KOPT-K1 (cell line): ENCODE measurements around the gene SLC9A2.

Experiments used
- H3K27ac ChIP-seq: fragments of 200-600 bp; sonication (generic); 2 replicates; pipeline ENCODE4 v1.5.1; 2016; ENCODE audit warnings: antibody characterized with exemption, mild to moderate bottlenecking, low read depth, low read length; ENCODE audit not compliant: poor library complexity, severe bottlenecking
- H3K36me3 ChIP-seq: fragments of 200-600 bp; sonication (generic); 2 replicates; pipeline ENCODE4 v1.5.1; 2017; ENCODE audit warnings: antibody characterized with exemption, mild to moderate bottlenecking, low read length, moderate library complexity; ENCODE audit not compliant: insufficient read depth
- H3K9me3 ChIP-seq: fragments of 200-600 bp; sonication (generic); 2 replicates; pipeline ENCODE4 v1.5.1; 2017; ENCODE audit warnings: antibody characterized with exemption, low read length, mild to moderate bottlenecking; ENCODE audit not compliant: insufficient read depth, poor library complexity, severe bottlenecking

The SLC9A2 gene

GRCh38 chr2:102639429-102639828 lies 20.1 kb downstream of the SLC9A2 start:
- no peaks in the 10 kb centered on the region for H3K9me3 ChIP-seq
- H3K36me3 ChIP-seq = no peaks in the 10 kb centered on the region
- H3K27ac ChIP-seq = no peak overlapping the region

GRCh38 chr2:102652126-102652525 lies 32.8 kb downstream of the SLC9A2 start:
- H3K9me3 ChIP-seq = no peaks in the 10 kb centered on the region

GRCh38 chr2:102657770-102658169 lies 38.4 kb downstream of the SLC9A2 start:
- Histone ChIP-seq H3K36me3 (no peaks in the 10 kb centered on the region), H3K9me3 (no peaks in the 10 kb centered on the region), H3K27ac (no peak overlapping the region)

More at GRCh38 chr2:102652126-102652525, 32.8 kb downstream of the SLC9A2 start:
- H3K27ac ChIP-seq = no peak overlapping the region
- no peaks in the 10 kb centered on the region for H3K36me3 ChIP-seq

GRCh38 chr2:102660070-102660469 lies 40.7 kb downstream of the SLC9A2 start:
- Histone ChIP-seq H3K9me3 (no peaks in the 10 kb centered on the region), H3K27ac (no peak overlapping the region), H3K36me3 (no peaks in the 10 kb centered on the region)

- Histone ChIP-seq H3K9me3 (no peaks in the 10 kb centered on the region), H3K27ac (no peak overlapping the region), H3K36me3 (no peaks in the 10 kb centered on the region)
Observed at GRCh38 chr2:102660574-102660973, 41.2 kb downstream of the SLC9A2 start.

- no peaks in the 10 kb centered on the region for H3K36me3 ChIP-seq
- H3K27ac ChIP-seq = no peak overlapping the region
- no peaks in the 10 kb centered on the region for H3K9me3 ChIP-seq
Observed at GRCh38 chr2:102661846-102662245, 42.5 kb downstream of the SLC9A2 start.

GRCh38 chr2:102662833-102663232 lies 43.5 kb downstream of the SLC9A2 start:
- no peaks in the 10 kb centered on the region for H3K36me3 ChIP-seq
- H3K27ac ChIP-seq = no peak overlapping the region
- no peaks in the 10 kb centered on the region for H3K9me3 ChIP-seq

GRCh38 chr2:102663381-102663780 lies 44.0 kb downstream of the SLC9A2 start:
- no peaks in the 10 kb centered on the region for H3K9me3 ChIP-seq
- no peak overlapping the region for H3K27ac ChIP-seq
- H3K36me3 ChIP-seq = no peaks in the 10 kb centered on the region

GRCh38 chr2:102664471-102664909 lies 45.1 kb downstream of the SLC9A2 start:
- no peak overlapping the region for H3K27ac ChIP-seq
- H3K36me3 ChIP-seq = no peaks in the 10 kb centered on the region
- no peaks in the 10 kb centered on the region for H3K9me3 ChIP-seq

GRCh38 chr2:102667072-102667471 lies 47.7 kb downstream of the SLC9A2 start:
- Histone ChIP-seq H3K9me3 (no peaks in the 10 kb centered on the region), H3K36me3 (no peaks in the 10 kb centered on the region), H3K27ac (no peak overlapping the region)

- Histone ChIP-seq H3K9me3 (no peaks in the 10 kb centered on the region), H3K36me3 (no peaks in the 10 kb centered on the region), H3K27ac (no peak overlapping the region)
Observed at GRCh38 chr2:102668171-102668570, 48.8 kb downstream of the SLC9A2 start.

GRCh38 chr2:102669401-102669800 lies 50.0 kb downstream of the SLC9A2 start:
- Histone ChIP-seq H3K27ac (no peak overlapping the region), H3K36me3 (no peaks in the 10 kb centered on the region), H3K9me3 (no peaks in the 10 kb centered on the region)

GRCh38 chr2:102672107-102672776 lies 52.9 kb downstream of the SLC9A2 start:
- no peaks in the 10 kb centered on the region for H3K9me3 ChIP-seq

GRCh38 chr2:102674370-102674769 lies 55.0 kb downstream of the SLC9A2 start:
- Histone ChIP-seq H3K36me3 (no peaks in the 10 kb centered on the region), H3K9me3 (no peaks in the 10 kb centered on the region), H3K27ac (no peak overlapping the region)

More at GRCh38 chr2:102672107-102672776, 52.9 kb downstream of the SLC9A2 start:
- Histone ChIP-seq H3K27ac (no peak overlapping the region), H3K36me3 (no peaks in the 10 kb centered on the region)

GRCh38 chr2:102674836-102675235 lies 55.5 kb downstream of the SLC9A2 start:
- Histone ChIP-seq H3K36me3 (no peaks in the 10 kb centered on the region), H3K9me3 (no peaks in the 10 kb centered on the region), H3K27ac (no peak overlapping the region)
